Left colon (tissue), 2 donors: ENCODE results near the gene NT5DC3. TPM values are rescaled to one million over a fixed set of nuclear protein-coding genes. Genes with fewer than 3 reads are reported as not detected.
A peak's percentile ranks its signal among the peaks of the same experiment; 100 is the strongest.

Experiments
- ATAC-seq: fragments of 200-7000 bp; cut with Tn5 transposase; one replicate; pipeline ENCODE4 v1.9.1; 2020; ENCODE audit warnings: mild to moderate bottlenecking, moderate library complexity
- DNase-seq, 2 donors: peaks; one replicate each; pipeline ENCODE4 v3.0.0-alpha.2; 2020
- intact Hi-C, 2 donors: fragments of 100-400 bp; cut with DNase I in 1 of 2; cut with micrococcal nuclease in 1 of 2; formaldehyde crosslinking; loops; one replicate each; pipeline versions ENCODE4 v1.11.2 to v1.14.0; 2022; cut with DNase I, micrococcal nuclease
- total RNA-seq, 2 donors: library from RNA; stranded (reverse); fragmentation: NEBNext Ultra II Directional; extraction: Animal tissue kit (Norgen Biotek cat#: 25700); gene quantifications; one replicate each; pipeline ENCODE4 v1.2.1, GENCODE V29; 2021
- donor health status: DM: no; HTN: no; CAD: no.
- donor health status: DM: yes; HTN: yes; CAD: no.

Gene NT5DC3
- total RNA-seq, 2 donors from 2014 or later = 14.4 to 24.0 TPM

DNA sequence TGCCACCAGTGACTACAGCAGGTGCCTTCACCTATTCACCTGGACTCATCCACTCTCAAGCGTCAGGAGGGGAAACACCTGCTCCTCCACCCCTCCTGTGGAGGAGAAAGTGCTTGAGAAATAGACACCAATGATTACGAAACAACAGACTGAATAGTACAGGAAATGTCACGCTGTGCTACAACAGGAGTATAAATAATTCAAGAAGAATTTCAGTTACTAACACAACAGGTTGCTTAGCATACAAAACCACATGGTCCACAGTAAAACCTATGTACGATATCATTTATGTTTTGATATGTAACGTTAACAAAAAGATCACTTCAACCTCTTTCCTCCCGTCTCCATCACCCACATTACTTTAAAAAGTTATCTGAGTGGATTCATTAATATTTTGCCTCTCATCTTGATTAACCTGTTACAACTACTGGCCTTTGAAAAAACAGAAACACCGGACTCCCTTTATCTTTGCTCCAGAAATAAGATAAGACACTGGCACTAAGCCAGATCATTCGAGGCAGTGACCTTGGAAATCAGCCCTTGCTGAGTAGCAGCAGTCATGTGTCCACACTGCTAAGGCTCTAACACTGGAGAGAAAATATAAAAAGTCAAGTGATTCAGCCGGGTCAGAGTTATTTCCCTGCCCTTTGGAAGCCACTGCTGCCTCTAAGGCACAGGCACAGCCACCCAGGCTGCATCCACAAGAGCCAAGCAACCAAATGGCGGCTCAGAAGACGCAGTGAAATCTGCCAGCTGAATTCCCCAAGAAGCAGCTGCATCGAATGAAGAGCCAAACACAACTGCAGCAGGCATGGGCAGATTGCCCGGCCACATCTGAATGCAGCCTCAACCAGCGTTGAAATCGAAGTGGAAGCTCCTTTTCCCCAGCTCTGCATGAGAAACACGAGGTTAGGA, 40.9 kb downstream of the NT5DC3 start:
- peak; percentile 78 for ATAC-seq
- intact Hi-C loops = no loop called here

DNA sequence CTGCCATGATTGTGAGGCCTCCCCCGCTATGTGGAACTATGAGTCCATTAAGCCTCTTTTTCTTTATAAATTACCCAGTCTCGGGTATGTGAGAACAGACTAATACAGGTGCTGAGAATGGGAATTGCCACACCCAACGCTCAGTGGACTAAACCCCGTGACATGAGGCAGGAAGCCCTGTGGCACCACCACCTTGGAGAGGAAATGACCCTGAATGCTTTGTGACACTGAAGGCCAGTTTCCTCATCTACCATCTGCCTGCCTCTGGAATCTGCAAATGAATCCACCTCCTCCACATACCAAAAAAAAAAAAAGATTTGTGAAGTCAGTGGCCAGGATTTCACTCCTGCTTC, 41.6 kb downstream of the NT5DC3 start:
- ATAC-seq = peak; percentile 70
- peak in 1 of 2 donors; percentile 55 for DNase-seq
- intact Hi-C loops = no loop called here

More for the DNA sequence above, 40.9 kb downstream of the NT5DC3 start:
- DNase-seq = peak; percentile 50 to 53

DNA sequence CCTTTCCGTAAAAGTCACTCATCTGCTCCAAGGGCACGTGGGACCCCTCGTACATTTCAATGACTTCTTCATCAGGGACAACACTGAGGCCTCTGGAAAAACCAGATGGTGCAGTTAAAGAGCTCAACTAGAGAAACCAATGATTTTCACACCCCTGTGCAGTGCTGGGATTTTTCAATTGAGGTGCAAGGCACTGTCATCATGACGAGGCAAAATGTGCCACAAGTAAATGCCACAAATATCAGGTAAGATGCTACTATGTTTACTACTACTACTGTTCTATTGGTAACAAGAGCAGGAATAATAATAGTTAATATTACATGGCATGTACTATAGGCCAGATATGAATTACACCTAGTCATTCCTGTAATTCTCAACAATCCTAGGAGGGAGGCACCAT, 42.4 kb downstream of the NT5DC3 start:
- ATAC-seq (no peak), DNase-seq (no peak)
- intact Hi-C loops = no loop called here

DNA sequence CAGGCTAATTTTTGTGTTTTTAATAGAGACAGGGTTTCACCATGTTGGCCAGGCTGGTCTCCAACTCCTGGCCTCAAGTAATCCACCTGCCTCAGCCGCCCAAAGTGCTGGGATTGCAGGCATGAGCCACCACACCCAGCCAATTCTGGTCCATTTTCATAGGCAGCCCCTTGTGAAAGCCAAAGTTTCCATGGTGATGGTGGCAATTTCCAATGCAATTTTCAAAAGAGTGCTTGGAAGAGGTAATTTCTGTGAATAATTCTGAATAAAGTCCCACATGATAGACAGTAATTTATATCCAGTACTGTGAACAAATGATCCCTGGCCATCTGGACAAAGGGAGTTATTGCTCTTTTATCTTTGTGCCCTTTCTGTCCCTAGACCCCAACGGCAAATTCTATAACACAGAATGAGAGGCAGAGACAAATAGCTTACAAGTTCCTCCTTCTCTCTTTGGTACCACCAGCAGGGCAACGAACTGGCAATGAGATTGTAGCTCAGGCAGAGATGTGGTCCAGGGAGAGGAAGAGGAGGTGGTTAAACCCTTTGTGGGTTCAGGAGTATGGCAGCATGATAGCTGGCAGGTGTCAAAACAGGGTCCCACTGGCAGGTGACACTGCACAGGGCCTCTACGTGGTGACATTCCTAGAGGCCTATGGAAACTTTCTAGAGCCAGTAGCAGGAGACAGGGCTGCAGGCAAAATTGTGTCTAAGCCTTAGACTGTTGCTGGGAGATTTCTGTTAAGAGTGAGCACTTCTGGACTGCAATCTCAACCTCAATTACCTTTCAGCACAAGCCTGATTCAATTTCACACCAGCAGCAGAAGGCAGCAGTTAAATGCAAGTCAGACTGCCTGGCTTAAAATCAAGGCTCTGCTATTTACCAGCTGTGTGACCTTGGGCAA, 46.5 kb downstream of the NT5DC3 start:
- no peak for DNase-seq
- intact Hi-C loops = no loop called here
- ATAC-seq = no peak

DNA sequence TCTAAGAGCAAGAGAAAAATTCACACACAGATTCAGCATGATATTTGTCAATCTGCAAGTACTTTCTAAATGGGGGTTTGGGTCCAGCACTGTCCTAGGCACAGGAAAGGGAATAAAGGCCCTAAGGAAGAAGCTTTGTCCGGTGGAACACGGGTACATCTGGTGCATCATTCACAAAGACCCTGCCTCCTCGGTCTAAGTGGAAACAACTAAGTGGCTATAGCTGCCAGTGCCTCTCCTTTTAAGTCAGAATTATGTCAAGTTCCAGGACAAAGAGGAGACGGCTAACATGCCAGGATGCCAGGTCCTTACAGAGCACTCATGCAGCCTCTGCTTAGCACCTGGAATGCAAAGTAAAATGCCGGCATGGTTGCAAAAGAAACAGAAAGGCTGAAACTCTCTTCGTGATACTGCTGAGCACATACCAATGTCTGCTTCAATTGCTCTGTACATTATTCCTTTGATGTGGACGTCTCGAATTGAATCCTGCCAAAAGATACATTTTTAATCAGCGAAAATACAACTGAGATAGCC, 47.5 kb downstream of the NT5DC3 start:
- no peak for ATAC-seq
- intact Hi-C loops = no loop called here
- DNase-seq = no peak

DNA sequence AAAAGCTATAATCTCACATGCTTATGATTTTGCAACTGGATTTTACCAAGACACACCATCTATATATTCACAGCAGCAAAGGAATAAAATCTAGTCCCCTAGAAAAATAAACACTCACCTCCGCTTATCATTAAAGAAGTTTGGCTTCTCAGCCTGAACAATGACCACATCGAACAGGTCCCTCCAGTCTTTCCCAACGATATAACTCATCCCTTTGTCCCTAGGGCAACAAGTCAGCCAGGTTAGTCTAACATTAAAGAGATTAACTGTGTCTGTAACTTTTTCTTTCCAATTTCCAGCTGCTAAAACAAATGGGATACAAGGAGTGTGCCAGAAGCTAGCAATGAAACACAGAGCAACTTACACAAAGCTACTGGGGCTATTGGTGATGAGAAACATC, 48.0 kb downstream of the NT5DC3 start:
- no peak for DNase-seq
- intact Hi-C loops = no loop called here

DNA sequence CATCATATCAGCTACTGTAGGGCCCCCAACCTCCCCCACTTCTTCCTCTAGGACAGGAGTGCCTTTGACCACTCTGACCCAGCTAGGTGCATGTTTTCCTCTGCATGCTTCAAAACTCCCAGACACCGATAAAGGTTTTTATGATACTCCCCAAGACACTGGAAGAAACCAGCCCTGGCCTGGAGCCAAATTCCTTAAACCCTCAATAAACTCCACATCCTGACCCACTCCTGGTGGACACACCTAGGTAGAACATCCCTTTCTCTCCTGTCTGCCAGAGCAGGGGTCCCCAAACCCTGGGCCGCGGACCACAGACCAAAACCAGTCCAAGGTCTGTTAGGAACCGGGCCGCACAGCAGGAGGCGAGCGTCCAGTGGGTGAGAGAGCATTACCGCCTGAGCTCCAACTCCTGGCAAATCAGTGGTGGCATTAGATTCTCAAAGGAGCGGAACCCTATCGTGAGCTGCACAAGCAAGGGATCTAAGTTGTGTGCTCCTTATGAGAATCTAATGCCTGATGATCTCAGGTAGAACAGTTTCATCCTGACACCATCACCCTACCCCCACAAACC, 49.6 kb downstream of the NT5DC3 start:
- intact Hi-C loops = no loop called here
- DNase-seq (peak in 1 of 2 donors; percentile 11), ATAC-seq (no peak)

More for the DNA sequence above, 48.0 kb downstream of the NT5DC3 start:
- no peak for ATAC-seq

DNA sequence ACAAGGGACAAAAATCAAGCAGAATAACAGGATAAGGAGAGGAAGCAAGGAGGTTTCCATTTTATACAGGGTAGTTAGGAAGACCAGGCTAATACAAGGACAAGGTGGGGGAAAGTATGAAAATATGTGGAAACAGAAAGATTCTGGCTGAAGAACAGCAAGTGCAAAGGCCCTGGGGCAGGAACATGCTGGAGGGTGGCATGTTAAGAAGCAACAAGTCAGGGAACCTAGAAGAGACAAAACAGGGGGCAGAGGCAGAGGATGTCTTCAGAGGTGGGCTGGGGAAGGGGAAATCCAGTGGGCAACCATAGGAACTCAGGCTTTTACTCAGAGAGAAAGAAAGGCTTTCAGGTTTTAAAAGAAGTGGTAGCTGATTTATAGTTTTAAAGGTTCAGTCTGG, 54.8 kb downstream of the NT5DC3 start:
- intact Hi-C loops = no loop called here
- ATAC-seq (no peak), DNase-seq (no peak)

DNA sequence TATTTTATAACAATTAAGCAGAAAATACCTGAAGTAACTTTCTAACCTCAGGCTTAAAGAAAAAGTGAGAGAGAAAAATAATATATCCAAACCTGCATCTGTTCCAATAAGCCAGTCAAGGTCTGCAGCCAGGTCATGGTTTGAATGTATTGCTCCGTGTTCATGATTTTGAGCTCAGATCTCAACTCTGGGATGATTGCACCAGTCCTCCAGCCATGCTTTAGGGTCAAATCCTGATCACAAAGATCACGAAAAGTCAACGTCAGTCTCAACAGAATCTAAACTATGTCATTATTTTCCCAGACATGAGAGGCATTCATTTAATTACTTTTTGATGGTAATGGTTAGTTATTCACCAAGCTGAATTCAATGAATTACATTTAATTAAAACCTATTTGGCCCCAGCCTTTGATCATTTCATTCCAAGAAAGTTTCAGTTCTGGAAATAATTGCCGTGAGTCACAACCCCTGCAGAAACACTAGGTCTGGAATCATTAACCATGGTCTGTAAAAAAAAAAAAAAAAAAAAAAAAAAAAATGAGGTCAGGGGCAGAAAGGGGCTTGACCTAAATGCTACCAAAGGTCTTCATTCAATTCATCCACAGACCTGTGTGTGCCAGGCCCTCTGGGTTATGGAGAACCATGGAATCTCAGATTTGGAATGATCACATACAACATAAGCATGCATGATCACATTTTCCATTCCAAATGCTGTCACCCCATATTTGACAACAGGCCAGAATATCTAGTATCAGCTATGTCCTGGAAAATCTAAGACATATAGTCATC, 55.6 kb downstream of the NT5DC3 start:
- DNase-seq = no peak
- ATAC-seq = no peak

DNA sequence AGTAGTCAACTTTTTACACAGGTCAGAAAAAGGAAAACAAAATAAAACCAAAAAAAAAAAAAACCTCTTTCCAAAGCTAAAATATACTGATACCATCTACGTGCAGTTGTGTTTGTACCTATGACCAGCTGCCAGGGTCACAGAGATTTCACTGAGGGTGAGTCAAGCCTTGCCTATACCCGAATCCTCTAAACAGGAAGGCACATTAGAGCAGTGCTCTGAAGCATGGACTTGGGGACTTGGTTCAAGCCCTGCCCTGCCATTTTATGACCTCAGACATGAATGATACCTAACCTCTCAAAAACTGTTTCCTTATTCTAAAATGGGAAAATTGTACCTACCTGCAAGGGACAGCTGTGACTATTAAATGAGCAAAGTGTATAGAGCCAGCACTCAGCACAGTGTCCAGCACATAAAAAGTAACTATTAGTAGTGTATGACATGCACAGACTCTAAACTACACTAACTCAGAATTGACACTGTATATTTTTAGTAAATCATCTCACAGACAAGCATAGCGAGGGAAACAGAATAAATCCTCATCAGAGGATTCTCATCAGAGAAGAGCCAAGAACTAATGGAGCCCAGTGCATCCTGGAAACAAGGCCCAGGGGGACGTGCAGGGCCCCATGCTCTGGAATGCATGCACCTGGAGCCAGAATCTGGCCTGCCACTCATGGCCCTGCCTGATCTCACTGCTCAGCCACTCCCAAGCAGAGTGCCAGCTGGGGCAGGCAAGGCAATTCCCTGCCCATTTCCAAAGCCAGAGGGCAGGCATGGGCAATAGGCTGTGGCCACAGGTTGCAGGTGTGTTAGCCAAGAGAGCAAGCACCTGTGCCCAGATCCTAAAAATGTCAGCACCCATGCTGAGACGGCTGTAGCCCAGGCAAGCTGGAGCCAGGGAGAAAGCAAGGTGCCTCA, 57.0 kb downstream of the NT5DC3 start:
- ATAC-seq = peak; percentile 95
- peak; percentile 57 to 61 for DNase-seq
- intact Hi-C loops = no loop called here

More for the DNA sequence above, 55.6 kb downstream of the NT5DC3 start:
- intact Hi-C loops = no loop called here

DNA sequence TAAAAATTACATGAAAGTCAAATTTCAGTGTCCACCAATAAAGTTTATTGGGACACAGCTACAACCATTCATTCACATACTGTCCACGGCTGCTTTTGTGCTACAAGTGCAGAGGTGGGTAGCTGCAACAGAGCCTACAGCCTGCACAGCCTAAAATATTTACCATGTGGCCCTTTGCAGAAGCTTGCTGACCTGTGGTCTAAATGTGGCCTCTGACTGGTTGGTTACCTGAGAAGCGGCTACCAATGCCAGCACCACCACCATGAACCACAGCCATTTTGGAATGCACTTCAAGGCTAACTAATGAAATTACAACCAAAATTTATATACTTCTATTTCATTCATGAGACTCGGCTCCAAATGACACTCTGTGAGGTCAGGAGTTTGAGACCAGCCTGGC, 58.6 kb downstream of the NT5DC3 start:
- no peak for ATAC-seq
- intact Hi-C loops = no loop called here
- no peak for DNase-seq

DNA sequence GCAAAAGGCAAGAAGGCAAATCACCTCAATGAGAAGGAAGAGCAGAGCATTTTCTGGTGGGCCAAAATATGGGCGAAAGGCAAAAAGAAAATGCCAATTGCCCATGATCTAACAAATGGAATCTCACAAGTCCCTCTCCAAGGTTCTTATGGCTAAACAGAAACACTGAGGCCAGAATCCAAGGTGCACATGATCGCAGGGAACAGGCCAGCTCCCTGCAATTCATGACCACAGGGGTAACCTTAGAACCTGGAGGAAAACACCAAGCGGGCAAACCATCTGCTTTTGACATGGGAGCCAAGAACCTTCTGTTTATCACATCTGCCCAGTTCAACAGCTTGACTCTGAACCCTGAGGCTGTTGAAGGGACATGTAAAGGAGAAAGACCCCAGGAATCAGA, 60.0 kb downstream of the NT5DC3 start:
- intact Hi-C loops = no loop called here
- DNase-seq (no peak), ATAC-seq (no peak)

DNA sequence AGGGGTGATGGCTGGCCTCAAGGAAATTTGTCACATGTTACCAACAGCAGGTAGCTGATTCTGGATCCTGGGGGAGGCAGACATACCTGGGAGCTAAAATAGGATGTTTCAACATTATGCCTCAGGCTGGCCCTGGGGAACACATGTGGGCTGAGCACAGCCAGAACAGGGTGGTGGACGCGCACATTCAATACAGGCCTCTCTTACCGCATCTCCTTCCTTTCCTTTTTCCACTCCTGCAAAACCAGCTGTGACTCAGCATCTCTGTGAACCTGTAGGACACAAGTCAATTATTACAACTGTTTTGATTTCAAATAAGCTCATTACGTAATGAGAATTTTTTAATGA, 61.0 kb downstream of the NT5DC3 start:
- no peak for ATAC-seq
- DNase-seq = no peak
- intact Hi-C loops = no loop called here

DNA sequence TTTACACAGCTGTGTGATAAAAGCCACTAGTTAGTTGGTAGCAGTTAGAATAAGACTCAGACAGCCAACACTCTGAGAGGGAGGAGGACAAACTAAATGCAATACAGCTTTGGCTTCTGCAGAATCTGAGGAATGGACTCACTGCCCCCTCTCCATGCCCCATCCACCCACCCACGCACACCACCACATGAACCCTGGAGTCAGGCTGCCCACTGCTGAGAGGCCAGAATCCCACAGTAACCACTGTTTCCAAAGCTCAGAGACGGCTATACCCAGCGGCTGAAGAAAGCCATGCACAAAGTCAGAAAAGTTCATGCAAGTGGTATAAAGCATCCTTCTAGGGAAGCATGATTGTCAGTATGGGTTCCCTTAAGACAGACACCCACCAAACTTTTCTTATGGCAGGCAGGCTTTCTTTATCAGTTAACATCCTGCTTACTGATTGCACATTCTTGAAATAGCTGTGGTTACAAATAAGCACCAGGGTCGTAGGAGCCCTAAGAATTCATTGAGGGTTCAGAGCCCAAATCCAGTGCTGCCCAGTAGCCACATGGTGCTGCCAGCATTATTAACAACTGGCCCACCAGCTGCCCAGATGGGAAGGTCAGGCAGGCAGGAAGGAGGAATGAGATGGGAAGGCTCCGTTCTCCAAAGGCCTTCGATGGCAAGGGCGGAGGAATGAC, 61.5 kb downstream of the NT5DC3 start:
- no peak for ATAC-seq
- intact Hi-C loops = loop anchor here in 1 of 2 donors (10.0 kb wide), 1 partner anchor 95 kb away; no protein-coding TSS in a partner anchor
- DNase-seq = no peak

DNA sequence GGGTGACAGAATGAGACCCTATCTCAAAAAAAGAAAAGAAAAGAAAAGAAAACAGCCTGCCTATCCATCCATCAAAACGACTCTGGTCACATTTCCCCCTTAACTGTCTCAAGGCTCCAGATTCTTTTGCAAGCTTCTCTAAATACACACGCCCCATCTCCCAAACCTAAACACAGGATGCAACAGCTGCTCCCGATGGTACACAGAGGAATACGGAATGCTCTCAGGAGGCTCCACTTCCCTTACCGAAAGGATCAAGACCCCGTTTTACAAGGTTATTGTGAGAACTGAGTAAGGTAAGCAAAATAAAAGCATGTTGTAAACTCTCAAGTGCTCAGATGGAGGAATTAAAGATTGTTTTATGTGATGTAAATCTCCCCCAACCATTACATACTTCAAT, 62.3 kb downstream of the NT5DC3 start:
- ATAC-seq (no peak), DNase-seq (no peak)
- intact Hi-C loops = loop anchor here in 1 of 2 donors (10.0 kb wide), 1 partner anchor 96 kb away; no protein-coding TSS in a partner anchor

DNA sequence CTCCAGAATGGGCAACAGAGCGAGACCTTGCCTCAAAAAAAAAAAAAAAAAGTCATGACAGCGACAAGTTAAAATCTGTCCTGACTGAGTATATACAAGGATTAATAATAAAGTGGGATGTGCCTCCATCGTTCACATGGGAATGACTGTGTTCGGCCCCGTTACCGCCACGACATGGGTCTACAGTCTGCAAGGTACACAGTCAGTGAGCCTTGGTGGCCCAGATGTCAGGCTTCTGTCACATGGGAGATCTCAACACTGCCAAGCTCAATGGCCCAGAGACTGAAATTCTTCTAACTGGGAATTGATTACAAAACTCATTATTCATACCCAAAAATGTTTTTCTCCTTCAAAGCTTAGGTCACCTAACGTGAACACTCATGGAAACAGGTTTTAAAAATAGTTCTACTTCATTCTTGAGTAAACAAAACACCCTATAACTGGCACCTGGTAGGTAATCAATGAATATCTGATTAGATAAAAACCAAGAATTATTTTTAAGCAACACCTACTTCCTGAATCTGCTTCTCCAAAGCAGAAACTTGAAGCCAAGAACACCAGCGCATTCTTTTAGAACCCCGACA, 66.0 kb downstream of the NT5DC3 start:
- intact Hi-C loops = loop anchor here in 1 of 2 donors (10.0 kb wide), 1 partner anchor 100 kb away; no protein-coding TSS in a partner anchor
- DNase-seq = no peak
- no peak for ATAC-seq
